ENCODE data around the gene NRAP. TPM values are rescaled to one million over a fixed set of nuclear protein-coding genes. Genes with fewer than 3 reads are reported as not detected.

NRAP gene
- total and polyA plus RNA-seq, 2 experiments from 2014 or later, result not detected

DNA sequence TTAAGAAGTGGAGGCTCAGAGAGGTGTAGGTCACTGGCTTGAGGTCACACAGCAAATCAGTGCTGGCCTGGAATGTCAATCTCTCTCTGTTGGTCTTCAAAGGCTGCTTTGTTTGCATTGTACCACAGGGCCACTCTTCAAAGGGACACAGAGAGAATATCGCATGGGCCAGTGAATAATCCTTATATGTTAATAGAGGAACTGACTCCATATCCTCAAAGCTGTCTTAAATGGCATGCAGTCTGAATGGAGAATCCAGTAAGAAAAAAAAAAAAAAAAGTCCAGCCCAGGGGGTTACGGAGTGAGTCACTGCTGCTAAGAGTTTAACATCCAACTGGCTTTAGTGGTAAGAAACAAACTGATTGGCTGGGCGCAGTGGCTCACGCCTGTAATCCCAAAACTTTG, 54.1 kb downstream of the NRAP start:
- Mint-ChIP-seq H3K27ac (no peak overlapping the region), H3K4me1 (peaks cover 29% of the 10 kb centered on the region), H3K27me3 (ENCODE audit: insufficient read depth, low read depth, poor library complexity) (peaks cover 8% of the 10 kb centered on the region), H3K4me3 (no peak overlapping the region), H3K9me3 (no peaks in the 10 kb centered on the region), H3K36me3 (ENCODE audit: low read depth) (no peaks in the 10 kb centered on the region)
- no peaks in the 10 kb centered on the region for H3F3A ChIP-seq (replicated peaks; ENCODE audit: low read depth)
- TF ChIP-seq JUNB (IDR thresholded peaks at IDR 0.05; ENCODE audit: unreplicated experiment), result no peak
- TF ChIP-seq, protein P1, sequence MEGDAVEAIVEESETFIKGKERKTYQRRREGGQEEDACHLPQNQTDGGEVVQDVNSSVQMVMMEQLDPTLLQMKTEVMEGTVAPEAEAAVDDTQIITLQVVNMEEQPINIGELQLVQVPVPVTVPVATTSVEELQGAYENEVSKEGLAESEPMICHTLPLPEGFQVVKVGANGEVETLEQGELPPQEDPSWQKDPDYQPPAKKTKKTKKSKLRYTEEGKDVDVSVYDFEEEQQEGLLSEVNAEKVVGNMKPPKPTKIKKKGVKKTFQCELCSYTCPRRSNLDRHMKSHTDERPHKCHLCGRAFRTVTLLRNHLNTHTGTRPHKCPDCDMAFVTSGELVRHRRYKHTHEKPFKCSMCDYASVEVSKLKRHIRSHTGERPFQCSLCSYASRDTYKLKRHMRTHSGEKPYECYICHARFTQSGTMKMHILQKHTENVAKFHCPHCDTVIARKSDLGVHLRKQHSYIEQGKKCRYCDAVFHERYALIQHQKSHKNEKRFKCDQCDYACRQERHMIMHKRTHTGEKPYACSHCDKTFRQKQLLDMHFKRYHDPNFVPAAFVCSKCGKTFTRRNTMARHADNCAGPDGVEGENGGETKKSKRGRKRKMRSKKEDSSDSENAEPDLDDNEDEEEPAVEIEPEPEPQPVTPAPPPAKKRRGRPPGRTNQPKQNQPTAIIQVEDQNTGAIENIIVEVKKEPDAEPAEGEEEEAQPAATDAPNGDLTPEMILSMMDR (conservative IDR thresholded peaks at IDR 0.05; ENCODE audit: low read depth in 2 of 2), result no peak
- no peak overlapping the region for H3K4me3 ChIP-seq
- H4K20me1 ChIP-seq (replicated peaks; ENCODE audit: insufficient read depth), result no peaks in the 10 kb centered on the region
- H3K79me2 ChIP-seq (replicated peaks; ENCODE audit: insufficient read depth), result no peaks in the 10 kb centered on the region
- H3K27ac ChIP-seq (ENCODE audit: low read depth), result no peak overlapping the region
- peaks cover 11% of the 10 kb centered on the region for H3K4me1 ChIP-seq (ENCODE audit: insufficient read depth)
- no peak for ATAC-seq
- H3K36me3 ChIP-seq (ENCODE audit: insufficient read depth), result no peaks in the 10 kb centered on the region
- H3K27me3 ChIP-seq (ENCODE audit: insufficient read depth), result peaks cover 4% of the 10 kb centered on the region
- H3K9me2 ChIP-seq (ENCODE audit: insufficient read depth), result no peaks in the 10 kb centered on the region
- no peak overlapping the region for H2AFZ ChIP-seq
- no peak overlapping the region for H3K4me2 ChIP-seq
- no peak for DNase-seq (ENCODE audit: low spot score)

DNA sequence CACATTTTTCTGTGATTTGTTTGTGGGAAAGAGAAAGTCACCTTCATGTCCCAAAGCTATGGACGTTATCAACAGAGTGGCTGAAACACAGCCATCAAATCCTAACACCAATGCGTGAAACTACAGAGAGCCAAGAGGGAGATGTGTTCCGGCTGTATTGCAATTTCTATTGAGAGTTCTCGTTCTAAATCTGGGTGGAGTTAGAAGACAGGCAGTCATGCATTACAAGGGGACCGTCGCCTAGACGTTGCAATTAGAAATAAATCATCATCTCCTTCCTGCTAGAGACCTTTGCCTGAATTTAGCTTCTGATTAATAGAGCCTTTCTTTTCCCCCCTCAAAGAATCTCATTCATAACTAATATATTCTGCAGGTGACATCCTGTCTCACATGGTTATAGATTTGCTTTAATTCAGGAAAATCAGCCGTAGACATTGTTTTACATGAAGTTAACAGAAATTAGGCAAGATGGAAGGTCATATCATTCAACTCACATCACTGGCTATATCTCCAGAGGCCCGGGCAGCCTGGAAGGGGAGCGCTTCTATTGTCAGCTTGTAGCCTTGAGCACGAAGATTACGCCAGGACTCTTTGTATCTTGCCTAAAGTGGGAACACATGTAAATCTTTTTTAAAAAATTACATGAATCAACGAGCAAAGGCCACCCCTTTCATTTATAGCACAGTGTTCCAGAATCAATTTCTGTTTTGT, 58.4 kb downstream of the NRAP start:
- Histone ChIP-seq H3K36me3 (ENCODE audit: insufficient read depth) (no peaks in the 10 kb centered on the region), H3F3A (replicated peaks; ENCODE audit: low read depth) (no peaks in the 10 kb centered on the region), H4K20me1 (replicated peaks; ENCODE audit: insufficient read depth) (no peaks in the 10 kb centered on the region), H3K4me2 (no peak overlapping the region), H3K4me3 (no peak overlapping the region), H3K79me2 (replicated peaks; ENCODE audit: insufficient read depth) (no peaks in the 10 kb centered on the region), H3K27me3 (ENCODE audit: insufficient read depth) (no peaks in the 10 kb centered on the region; the same call in 1 of the 2 replicates), H2AFZ (no peak overlapping the region), H3K4me1 (ENCODE audit: insufficient read depth) (no peaks in the 10 kb centered on the region), H3K9me2 (ENCODE audit: insufficient read depth) (no peaks in the 10 kb centered on the region), H3K27ac (ENCODE audit: low read depth) (no peak overlapping the region)
- H3K9me3 Mint-ChIP-seq, result no peaks in the 10 kb centered on the region
- no peak overlapping the region for H3K27ac Mint-ChIP-seq
- DNase-seq (ENCODE audit: low spot score) (no peak), ATAC-seq (no peak)
- peaks cover 10% of the 10 kb centered on the region for H3K27me3 Mint-ChIP-seq (ENCODE audit: insufficient read depth, low read depth, poor library complexity)
- H3K36me3 Mint-ChIP-seq (ENCODE audit: low read depth), result no peaks in the 10 kb centered on the region
- no peak overlapping the region for H3K4me3 Mint-ChIP-seq
- H3K4me1 Mint-ChIP-seq, result peaks cover 4% of the 10 kb centered on the region; the same call in 2 of the 3 replicates
- no peak for TF ChIP-seq NANOG (IDR thresholded peaks at IDR 0.05; ENCODE audit: borderline replicate concordance)
- TF ChIP-seq ZNF114 (CRISPR knock-in tag; IDR thresholded peaks at IDR 0.05), result no peak
- TF ChIP-seq EZH2 (IDR thresholded peaks at IDR 0.05; ENCODE audit: low read depth, unreplicated experiment), result no peak
- TF ChIP-seq POLR2AphosphoS5 (IDR thresholded peaks at IDR 0.05; ENCODE audit: low read depth), result no peak
- TF ChIP-seq, protein P2, sequence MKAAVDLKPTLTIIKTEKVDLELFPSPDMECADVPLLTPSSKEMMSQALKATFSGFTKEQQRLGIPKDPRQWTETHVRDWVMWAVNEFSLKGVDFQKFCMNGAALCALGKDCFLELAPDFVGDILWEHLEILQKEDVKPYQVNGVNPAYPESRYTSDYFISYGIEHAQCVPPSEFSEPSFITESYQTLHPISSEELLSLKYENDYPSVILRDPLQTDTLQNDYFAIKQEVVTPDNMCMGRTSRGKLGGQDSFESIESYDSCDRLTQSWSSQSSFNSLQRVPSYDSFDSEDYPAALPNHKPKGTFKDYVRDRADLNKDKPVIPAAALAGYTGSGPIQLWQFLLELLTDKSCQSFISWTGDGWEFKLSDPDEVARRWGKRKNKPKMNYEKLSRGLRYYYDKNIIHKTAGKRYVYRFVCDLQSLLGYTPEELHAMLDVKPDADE (IDR thresholded peaks at IDR 0.05), result no peak
- TF ChIP-seq, protein P1 (conservative IDR thresholded peaks at IDR 0.05; ENCODE audit: low read depth in 2 of 2), result no peak
- TF ChIP-seq, protein P3, sequence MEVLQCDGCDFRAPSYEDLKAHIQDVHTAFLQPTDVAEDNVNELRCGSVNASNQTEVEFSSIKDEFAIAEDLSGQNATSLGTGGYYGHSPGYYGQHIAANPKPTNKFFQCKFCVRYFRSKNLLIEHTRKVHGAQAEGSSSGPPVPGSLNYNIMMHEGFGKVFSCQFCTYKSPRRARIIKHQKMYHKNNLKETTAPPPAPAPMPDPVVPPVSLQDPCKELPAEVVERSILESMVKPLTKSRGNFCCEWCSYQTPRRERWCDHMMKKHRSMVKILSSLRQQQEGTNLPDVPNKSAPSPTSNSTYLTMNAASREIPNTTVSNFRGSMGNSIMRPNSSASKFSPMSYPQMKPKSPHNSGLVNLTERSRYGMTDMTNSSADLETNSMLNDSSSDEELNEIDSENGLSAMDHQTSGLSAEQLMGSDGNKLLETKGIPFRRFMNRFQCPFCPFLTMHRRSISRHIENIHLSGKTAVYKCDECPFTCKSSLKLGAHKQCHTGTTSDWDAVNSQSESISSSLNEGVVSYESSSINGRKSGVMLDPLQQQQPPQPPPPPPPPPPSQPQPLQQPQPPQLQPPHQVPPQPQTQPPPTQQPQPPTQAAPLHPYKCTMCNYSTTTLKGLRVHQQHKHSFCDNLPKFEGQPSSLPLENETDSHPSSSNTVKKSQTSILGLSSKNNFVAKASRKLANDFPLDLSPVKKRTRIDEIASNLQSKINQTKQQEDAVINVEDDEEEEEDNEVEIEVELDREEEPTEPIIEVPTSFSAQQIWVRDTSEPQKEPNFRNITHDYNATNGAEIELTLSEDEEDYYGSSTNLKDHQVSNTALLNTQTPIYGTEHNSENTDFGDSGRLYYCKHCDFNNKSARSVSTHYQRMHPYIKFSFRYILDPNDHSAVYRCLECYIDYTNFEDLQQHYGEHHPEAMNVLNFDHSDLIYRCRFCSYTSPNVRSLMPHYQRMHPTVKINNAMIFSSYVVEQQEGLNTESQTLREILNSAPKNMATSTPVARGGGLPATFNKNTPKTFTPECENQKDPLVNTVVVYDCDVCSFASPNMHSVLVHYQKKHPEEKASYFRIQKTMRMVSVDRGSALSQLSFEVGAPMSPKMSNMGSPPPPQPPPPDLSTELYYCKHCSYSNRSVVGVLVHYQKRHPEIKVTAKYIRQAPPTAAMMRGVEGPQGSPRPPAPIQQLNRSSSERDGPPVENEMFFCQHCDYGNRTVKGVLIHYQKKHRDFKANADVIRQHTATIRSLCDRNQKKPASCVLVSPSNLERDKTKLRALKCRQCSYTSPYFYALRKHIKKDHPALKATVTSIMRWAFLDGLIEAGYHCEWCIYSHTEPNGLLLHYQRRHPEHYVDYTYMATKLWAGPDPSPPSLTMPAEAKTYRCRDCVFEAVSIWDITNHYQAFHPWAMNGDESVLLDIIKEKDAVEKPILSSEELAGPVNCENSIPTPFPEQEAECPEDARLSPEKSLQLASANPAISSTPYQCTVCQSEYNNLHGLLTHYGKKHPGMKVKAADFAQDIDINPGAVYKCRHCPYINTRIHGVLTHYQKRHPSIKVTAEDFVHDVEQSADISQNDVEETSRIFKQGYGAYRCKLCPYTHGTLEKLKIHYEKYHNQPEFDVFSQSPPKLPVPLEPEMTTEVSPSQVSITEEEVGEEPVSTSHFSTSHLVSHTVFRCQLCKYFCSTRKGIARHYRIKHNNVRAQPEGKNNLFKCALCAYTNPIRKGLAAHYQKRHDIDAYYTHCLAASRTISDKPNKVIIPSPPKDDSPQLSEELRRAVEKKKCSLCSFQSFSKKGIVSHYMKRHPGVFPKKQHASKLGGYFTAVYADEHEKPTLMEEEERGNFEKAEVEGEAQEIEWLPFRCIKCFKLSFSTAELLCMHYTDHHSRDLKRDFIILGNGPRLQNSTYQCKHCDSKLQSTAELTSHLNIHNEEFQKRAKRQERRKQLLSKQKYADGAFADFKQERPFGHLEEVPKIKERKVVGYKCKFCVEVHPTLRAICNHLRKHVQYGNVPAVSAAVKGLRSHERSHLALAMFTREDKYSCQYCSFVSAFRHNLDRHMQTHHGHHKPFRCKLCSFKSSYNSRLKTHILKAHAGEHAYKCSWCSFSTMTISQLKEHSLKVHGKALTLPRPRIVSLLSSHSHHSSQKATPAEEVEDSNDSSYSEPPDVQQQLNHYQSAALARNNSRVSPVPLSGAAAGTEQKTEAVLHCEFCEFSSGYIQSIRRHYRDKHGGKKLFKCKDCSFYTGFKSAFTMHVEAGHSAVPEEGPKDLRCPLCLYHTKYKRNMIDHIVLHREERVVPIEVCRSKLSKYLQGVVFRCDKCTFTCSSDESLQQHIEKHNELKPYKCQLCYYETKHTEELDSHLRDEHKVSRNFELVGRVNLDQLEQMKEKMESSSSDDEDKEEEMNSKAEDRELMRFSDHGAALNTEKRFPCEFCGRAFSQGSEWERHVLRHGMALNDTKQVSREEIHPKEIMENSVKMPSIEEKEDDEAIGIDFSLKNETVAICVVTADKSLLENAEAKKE (CRISPR knock-in tag; IDR thresholded peaks at IDR 0.05), result no peak
- TF ChIP-seq CREB1 (CRISPR knock-in tag; IDR thresholded peaks at IDR 0.05; ENCODE audit: low read depth), result no peak
- no peak for TF ChIP-seq STAT1 (IDR thresholded peaks at IDR 0.05; ENCODE audit: unreplicated experiment)

All from GM23338 (cell line).